LHCN-M2 (cell line): ENCODE data around the gene STUB1. TPM values are rescaled to one million over a fixed set of nuclear protein-coding genes. Genes with fewer than 3 reads are reported as not detected.
A peak's percentile ranks its signal among the peaks of the same experiment; 100 is the strongest.

ENCODE experiments used
- DNase-seq: peaks from one replicate; pipeline ENCODE4 v3.0.0-alpha.2; 2012; ENCODE audit warnings: low read depth
- total RNA-seq: library from RNA; depleted of rRNA; stranded (reverse); fragments of >200 nt; gene quantifications from 2 replicates; pipeline ENCODE4 v1.2.3, GENCODE V29; 2014

Gene STUB1
- total RNA-seq, 1 experiment from 2014 or later = 287 TPM

DNA sequence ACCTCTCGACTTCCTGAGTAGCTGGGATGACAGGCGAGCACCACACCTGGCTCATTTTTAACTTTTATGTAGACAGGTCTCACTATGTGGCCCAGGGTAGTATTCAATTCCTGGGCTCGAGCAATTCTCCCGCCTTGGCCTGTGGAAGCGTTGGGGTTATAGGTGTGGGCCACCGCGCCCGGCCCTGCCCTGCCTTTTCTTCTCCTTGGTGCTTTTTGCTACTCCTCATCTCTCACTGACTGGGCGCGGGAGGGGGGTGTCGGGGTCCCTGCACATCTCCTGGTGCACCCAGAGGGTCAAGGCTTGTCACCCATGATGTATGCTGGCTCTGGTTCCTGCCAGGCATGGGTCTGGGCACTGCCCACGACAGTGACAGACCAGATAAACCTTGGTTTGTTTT lies 35.7 kb upstream of the STUB1 start:
- no peak for DNase-seq

DNA sequence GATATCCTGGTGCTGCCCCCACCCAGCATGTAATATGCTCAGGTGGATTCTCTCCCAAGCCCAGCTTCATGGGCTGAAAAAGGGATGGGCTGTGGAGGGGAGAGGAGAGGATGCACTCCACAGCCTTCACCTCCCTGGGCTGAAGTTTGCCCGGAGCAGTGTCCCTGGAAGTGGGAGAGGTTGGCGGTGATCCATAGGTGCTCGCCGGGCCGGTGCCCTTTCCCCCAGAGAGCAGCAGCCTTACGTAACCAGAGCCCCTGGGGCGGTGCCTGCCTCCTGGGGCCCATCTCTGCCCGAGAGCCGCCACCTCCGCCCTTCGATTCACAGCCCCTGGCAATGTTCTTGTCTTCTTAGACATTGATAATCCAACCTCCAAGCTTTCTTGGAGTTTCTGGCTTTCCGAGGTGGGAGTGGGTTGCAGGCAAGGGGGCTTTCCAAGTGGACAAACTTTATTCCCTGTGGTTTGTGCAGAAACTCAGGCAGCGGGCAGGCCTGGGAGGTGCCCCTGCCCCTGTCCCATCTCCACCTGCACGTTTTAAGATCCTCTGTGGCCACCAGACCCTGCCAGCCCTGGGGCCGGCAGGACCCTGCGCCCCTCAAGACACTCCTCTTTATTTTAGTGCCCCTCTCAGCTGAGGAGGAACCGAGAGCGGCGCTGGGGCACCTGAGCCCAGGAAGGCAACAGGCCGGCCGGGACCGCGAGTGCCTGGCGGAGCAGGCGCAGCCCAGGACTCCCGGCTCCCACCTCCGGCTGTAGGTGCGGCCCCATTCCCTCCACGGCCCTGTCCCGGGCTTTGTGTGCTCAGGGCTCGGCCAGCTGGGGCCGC lies 34.1 kb upstream of the STUB1 start:
- DNase-seq = no peak

DNA sequence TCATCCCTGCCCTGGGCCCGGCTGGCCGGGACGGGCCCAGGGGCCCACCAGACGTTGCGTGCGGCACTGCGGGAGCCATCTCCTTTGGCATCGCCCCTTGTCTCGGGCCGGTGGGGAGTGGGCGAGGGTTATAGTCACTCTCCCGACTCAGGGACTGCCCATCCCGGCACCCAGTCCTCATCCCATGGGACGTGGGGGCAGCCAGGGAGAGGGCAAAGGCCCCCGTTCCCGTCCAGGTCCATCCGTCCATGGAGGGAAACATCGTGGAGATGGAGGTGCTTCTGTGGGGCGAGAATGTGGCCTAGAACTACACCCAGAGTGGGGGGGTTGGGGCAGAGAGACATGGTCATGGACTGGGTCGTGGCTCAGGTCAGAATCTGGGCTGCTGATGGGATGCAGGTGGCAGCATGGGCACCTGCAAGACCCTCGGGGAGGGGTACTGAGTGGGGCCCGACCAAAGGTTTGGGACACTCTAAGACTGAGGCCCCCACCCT lies 33.5 kb upstream of the STUB1 start:
- no peak for DNase-seq

DNA sequence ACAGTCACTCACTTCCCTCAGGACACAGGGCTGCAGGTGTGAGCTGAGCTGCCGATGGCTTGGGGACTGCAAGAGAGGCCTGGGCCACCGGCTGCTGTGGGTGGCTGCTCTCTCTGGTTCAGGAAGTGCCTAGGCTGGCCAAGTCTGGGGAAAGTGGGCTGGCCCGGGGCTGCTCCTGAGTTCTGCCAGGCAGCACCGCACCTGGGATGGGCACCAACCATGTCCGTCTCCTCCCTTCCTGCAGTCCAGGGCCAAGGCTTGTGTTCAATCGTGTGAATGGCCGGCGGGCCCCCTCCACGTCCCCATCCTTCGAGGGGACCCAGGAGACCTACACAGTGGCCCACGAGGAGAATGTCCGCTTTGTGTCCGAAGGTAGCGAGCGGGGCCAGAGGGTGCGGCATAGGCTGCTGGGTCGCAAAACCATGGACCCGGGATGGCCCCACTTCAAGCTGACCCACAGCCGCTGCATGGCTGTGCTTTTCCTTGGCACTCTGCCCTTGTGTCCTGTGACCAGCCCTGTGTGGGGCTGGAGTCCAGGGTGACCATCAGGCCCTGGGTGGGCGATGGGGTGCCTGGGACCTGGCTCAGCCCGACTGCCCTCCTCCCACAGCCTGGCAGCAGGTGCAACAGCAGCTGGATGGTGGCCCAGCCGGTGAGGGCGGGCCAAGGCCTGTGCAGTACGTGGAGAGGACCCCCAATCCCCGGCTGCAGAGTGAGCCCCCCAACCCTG lies 32.9 kb upstream of the STUB1 start:
- no peak for DNase-seq

DNA sequence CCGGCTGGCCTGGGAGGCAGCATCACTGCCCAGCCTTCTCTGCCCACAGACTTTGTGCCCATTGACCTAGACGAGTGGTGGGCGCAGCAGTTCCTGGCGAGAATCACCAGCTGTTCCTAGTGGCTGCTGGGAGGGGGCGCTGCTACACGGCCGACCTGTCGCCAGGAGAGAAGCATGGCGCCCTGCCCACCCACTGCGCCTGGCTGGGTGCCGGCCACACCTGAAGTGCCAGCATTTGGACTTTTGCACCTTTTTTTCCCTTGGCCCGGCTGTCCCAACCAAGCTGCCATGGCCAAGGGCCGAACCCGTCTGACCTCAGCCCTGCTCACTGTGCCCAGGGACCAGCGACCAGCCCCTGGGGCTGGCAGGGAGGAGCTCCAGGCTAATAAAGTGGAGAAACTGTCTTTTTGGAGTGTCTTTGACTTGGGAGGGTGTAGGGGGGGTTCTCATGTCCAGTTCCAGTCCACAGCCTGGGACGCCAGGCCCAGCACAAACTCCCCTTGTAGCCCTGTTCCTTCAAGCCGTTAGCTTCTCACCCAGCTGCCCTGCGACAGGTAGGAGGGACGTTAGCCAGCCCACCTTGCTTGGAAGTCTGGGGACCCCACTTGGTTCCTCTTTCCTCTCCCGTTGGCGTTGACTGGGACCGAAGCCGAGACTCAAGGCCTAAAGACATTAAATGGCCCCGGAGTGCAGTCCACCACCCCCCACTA lies 32.0 kb upstream of the STUB1 start:
- peak; percentile 51 for DNase-seq

DNA sequence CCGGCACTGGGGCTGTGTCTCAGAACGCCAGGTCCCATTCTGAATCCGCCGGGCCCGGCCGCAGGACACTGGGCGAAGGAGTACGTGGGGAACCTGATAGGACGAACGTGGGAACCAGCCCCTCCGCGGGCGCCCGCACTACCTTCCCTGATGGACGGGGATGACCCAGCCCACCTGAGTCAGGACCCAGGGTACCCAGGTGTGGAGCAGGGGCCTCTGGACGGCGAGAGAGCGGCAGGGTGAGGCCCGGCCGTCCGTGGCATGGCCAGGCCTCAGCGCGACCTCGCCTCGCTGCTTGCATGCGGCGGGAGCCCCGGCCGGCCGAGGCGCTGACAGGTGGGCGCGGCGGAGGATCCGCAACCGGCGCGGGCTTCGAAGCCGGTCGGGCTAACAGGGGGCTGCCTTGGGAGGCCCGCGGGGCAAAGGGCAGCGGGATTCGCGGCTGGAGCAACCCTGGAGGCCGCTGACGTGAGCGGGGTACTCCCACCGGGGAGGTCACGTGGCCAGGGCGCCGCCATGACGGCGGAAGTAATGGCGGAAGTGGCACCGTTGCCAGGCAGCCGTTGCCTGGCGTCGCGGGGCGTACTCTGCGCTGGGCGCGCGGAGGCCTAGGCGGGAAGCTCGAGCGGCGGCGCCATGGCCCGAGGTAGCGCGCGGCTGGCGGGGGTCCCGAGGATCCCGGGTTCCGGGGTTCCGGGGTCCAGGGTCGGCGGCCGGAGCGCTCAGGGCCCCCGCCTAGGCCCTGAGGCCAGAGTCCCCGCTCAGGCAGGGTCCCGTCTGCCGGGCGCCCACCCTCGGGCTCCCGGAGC lies 31.2 kb upstream of the STUB1 start, which contains the start of gene WDR90:
WDR90 (plus strand) TSS at position 585 of the 809 bp plus-strand sequence; CDS start at position 637, 52 bp downstream.
- peak; percentile 85 for DNase-seq

DNA sequence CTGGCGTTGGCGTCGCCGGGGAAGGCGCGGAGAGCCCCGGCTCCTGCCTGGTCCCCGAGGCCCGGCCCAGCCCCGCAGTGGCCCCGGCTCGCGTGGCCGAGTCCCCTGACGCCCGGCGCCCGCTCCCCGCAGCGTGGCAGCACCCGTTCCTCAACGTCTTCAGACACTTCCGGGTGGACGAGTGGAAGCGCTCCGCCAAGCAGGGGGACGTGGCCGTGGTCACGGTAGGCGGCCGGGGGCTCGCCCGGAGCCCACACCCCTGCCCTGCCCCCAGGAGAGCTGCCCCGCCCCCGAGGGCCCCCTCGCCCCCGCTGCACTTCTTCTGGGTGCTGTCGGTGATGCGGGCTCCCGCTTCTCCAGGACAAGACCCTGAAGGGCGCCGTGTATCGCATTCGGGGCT lies 30.6 kb upstream of the STUB1 start:
- DNase-seq = no peak

DNA sequence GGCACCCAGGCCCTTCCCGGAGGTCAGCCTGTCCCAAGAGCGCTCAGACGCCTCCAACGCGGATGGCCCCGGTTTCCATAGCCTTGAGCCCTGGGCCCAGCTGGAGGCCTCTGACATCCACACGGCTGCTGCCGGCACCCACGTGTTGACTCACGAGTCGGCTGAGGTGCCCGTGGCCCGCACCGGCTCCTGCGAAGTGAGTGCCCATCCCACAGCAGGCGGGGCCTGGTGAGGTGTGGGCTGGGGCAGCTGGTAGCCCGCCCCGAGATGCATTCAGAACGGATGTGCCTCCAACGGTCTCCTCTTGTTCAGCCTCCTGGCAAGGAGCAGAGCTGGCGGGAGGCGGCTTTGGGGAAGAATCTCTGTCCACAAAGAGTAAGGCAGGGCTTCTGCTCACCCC lies 28.4 kb upstream of the STUB1 start:
- no peak for DNase-seq

DNA sequence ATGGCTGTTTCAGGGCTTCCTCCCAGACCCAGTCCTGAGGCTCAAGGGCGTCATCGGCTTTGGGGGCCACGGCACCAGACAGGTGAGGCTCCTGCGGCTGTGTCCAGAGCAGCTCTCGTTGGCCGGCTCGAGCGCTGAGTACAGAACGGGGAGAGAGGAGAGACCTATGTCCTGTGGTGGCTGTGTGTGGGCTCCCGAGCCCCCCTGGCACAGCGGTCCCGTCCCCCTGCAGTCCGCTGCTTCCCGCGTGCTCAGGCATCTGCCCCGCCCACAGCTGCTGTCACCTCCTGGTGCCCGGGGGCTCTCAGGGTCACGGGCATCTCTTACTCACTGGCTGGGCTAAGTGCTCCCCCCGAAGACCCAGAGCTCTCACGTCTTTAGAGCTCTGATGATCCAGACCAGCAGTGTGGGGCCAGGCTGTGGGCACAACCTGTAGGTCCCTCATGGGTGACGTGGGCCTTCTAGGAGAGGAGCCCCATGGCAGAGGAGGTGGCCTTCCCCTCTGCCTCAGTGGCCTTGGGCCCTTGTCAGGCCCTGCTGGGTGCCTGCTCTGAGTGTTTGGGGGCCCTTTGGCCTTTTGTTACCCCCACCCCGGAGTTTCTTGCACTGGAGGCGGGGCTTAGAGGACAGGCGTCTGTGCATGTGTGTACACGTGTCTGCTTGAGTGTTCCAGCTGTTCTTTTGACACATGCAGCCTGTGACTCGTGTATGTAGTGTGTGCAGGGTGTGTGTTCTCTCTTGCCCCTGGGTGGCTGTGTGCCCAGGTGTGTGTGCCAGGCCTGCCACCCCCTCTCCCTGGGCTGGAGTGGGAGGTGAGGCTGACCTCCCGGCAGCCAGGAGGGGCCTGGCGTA lies 27.5 kb upstream of the STUB1 start:
- no peak for DNase-seq

DNA sequence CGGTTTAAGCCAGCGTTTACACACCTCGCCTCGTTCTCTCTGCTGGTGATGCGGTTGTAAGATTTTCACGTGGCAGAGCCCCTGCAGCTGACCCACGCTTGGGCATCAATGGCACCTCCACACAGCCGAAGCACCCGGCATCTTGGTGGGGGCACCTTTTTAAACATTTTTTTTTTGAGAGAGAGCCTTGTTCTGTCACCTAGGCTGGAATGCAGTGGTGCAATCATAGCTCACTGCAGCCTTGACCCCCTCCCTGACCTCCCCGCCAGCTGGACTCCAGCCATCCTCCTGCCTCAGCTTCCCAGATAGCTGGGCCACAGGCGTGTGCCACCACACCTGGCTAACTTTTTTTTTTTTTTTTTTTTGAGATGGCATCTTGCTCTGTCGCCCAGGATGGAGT lies 26.2 kb upstream of the STUB1 start:
- DNase-seq = no peak

DNA sequence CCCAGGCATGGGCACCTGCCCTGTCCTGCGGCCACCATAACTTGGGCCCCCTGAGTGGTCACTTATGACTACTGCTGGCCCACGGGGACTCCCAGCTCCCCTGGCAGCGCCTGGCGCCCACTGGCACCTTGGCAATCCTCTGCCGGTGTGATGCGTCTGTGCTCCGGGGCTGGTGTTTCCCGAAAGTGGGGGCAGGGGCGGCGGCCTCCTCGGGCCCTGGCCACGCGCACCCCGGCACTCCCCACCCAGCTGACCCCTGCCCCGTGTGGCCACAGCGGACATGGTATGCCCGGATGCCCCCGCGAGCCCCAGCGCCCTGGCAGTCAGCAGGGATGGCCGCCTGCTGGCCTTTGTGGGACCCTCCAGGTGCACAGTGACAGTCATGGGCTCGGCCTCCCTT lies 22.7 kb upstream of the STUB1 start:
- DNase-seq = no peak

DNA sequence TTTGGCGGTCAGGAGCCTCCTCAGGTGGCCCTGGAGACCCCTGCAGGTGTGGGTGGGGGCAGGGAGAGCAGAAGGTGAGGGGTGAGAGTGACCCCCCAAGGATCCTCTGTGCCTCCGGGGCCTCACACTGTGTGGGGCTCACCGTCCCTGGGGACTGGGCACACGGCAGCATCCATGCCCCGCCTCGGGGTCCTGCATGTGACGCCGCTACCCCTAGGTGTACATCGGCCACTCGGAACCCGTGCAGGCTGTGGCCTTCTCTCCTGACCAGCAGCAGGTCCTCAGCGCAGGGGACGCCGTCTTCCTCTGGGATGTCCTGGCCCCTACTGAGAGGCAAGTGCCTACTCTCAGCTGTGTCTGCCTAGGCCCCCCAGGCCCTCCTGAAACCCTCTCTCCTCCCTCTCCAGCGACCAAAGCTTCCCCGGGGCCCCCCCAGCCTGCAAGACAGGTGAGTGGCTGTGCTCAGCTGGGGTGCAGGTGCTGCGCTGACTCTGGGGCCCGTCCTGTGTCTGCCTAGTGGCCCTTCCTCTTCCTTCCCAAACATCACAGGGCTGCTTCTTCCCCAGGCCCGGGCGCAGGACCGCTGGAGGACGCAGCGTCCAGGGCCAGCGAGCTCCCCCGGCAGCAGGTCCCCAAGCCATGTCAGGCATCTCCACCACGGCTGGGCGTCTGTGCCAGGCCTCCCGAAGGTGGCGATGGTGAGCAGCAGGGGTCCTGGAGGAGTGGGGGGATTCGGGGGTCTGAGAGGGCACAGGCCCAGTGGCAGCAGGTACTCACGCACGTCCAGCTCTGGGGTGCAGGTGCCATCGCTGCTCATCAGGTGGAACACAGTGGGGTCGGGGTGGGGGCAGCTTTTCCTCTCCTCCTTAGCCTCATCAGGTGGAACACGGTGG lies 21.3 kb upstream of the STUB1 start:
- no peak for DNase-seq

DNA sequence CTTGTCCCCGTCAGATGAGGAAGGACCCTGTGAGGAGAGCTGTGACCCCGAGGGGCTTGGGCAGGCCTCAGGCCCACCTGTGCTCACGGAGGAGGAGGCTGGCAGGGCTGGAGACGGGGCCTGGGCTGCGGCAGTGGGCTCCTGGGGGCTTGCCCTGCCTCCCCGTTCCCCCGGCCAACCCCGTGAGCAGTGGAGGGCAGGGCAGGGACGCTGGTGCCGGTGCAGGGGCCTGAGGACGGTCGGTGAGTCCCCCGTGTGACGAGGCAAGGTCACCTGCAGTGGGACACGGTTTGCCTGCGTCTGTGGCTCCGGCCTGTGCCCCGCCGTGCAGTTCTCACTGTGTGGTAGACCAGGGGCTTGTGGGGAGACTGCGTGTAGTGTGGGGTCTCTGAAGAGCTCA lies 20.6 kb upstream of the STUB1 start:
- DNase-seq = no peak

DNA sequence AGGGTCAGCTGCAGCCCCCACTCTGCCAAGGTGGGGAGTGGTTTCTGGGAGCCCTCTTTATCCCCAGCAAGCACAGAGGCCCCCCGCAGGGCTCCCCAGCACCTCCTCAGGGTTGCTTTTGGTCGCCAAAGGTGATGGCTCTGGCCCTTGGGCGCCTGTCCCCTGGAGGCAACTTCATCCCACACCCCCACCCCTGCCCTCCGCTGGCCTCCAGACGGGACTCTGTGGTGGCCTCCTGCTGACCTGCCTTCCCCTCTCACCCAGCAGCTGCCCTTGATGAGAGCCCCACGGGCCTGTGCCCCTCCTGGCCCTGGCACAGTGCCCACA lies 20.1 kb upstream of the STUB1 start:
- DNase-seq = no peak

DNA sequence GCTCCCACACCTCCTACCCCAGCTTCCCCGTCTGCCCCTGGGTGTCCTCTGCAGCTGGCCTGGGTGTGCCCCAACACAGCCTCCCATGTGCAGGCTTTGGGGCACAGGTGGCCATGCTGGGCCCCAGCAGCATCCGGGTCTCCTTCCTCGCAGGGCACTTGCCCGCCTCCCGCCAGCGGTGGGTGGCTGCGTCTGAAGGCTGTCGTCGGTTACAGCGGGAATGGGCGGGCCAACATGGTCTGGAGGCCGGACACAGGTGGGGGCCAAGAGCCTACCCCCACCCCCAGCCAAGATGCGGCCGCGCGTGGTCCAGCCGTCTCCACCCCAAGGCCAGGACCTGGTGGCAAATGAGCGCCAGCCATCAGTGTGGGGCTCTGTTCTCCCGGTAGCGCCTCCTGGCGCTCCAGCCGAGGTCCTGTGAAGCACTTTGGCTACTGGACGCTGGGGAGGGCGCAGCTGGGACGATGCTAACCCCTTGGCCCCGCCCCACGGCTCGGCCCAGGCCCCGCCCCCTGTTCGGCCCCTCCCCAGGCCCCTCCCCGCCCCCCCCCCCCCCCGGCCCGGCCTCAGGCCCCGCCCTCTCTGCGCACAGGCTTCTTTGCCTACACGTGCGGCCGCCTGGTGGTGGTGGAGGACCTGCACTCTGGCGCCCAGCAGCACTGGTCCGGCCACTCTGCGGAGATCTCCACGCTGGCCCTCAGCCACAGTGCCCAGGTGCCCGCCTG lies 19.6 kb upstream of the STUB1 start:
- DNase-seq = peak; percentile 70

DNA sequence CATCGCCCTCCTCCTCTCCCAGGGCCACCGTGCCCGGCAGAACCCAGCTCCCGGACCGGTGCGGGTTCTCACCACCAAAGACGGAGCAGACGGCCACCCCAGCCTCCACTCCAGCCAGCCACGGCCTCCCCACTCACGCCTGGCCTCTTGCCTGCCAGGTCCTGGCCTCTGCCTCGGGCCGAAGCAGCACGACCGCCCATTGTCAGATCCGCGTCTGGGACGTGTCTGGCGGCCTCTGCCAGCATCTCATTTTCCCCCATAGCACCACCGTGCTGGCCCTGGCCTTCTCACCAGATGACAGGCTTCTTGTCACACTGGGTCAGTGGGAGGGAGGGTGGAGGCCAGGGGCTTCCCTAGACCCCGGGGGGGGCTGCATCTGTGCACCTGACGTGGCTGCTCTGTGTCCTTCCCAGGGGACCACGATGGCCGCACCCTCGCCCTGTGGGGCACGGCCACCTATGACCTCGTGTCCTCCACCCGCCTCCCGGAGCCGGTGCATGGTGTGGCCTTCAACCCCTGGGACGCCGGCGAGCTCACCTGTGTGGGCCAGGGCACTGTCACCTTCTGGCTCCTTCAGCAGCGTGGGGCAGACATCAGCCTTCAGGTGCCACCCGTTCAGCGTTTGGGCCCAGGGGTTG lies 18.9 kb upstream of the STUB1 start:
- no peak for DNase-seq

DNA sequence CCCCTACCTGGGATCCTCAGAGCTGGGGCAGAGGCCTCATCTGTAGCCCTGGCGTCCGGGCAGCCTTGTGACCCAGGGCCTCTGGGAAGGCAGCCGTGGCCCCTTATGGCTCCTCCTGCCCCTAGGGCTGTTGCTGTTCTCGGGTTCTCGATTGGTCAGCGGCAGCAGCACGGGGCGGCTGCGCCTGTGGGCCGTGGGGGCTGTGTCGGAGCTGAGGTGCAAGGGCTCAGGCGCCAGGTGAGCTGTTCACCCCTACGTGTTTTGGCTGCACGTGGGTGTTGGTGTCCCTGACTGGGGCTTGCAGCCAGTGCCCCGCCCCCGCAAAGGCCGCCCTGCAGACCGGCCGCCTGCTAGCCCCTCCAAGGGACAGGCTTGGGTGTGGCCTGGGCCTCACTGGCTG lies 18.1 kb upstream of the STUB1 start:
- no peak for DNase-seq

DNA sequence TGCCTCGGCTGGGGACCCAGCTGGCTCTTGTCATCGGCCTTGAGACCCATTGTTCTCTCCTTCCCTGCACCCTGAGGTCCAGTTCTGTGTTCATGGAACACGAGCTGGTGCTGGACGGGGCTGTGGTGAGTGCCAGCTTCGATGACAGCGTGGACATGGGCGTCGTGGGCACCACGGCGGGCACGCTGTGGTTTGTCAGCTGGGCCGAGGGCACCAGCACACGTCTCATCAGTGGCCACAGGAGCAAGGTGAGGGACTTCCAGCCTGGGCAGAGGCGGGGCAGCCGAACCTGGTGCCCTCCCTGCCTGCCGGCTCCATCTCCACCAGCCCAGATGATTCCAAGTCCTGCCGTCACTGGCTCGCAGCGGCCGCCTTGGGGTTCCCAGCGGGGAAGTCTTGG lies 17.6 kb upstream of the STUB1 start:
- DNase-seq = no peak
